HPDE6-E6E7 (cell line): Measurements from ENCODE around the gene FRMD3.
"Not testable (repeated sequence)": the region's sequence is repeated elsewhere in the genome, so short reads cannot be mapped to it uniquely, and the experiment has no call there.

Experiments used
- DNase-seq: peaks from one replicate; pipeline ENCODE4 v3.0.0; 2011; ENCODE audit warnings: missing footprints; ENCODE audit errors: extremely low spot score

Gene FRMD3

GRCh38 chr9:83392228-83392627 lies 146.0 kb downstream of the FRMD3 start:
- no peak for DNase-seq

GRCh38 chr9:83388346-83388745 lies 149.9 kb downstream of the FRMD3 start:
- DNase-seq: no peak

- DNase-seq: no peak
Measured at GRCh38 chr9:83387401-83388185, 150.6 kb downstream of the FRMD3 start.

- no peak for DNase-seq
Measured at GRCh38 chr9:83385317-83385716, 152.9 kb downstream of the FRMD3 start.

GRCh38 chr9:83384214-83384613 lies 154.0 kb downstream of the FRMD3 start:
- DNase-seq: no peak

- no peak for DNase-seq
Measured at GRCh38 chr9:83383034-83383433, 155.2 kb downstream of the FRMD3 start.

- DNase-seq: no peak
Measured at GRCh38 chr9:83382421-83382820, 155.8 kb downstream of the FRMD3 start.

- DNase-seq: no peak
Measured at GRCh38 chr9:83379045-83379444, 159.2 kb downstream of the FRMD3 start.

GRCh38 chr9:83372957-83373356 lies 165.2 kb downstream of the FRMD3 start:
- DNase-seq: no peak

- DNase-seq: no peak
Measured at GRCh38 chr9:83367326-83367725, 170.9 kb downstream of the FRMD3 start.

- no peak for DNase-seq
Measured at GRCh38 chr9:83362341-83362995, 175.7 kb downstream of the FRMD3 start.

- no peak for DNase-seq
Measured at GRCh38 chr9:83359039-83359438, 179.2 kb downstream of the FRMD3 start.

- DNase-seq: not testable (repeated sequence)
Measured at GRCh38 chr9:83358493-83358892, 179.7 kb downstream of the FRMD3 start.

GRCh38 chr9:83355729-83356151 lies 182.5 kb downstream of the FRMD3 start:
- no peak for DNase-seq

- no peak for DNase-seq
Measured at GRCh38 chr9:83355024-83355444, 183.2 kb downstream of the FRMD3 start.

- no peak for DNase-seq
Measured at GRCh38 chr9:83349031-83349430, 189.2 kb downstream of the FRMD3 start.

GRCh38 chr9:83346655-83347420 lies 191.4 kb downstream of the FRMD3 start:
- DNase-seq: no peak

GRCh38 chr9:83343366-83343999 lies 194.7 kb downstream of the FRMD3 start:
- DNase-seq: no peak

- no peak for DNase-seq
Measured at GRCh38 chr9:83342731-83343130, 195.5 kb downstream of the FRMD3 start.

- no peak for DNase-seq
Measured at GRCh38 chr9:83342006-83342405, 196.2 kb downstream of the FRMD3 start.

GRCh38 chr9:83340451-83340850 lies 197.8 kb downstream of the FRMD3 start:
- no peak for DNase-seq

- no peak for DNase-seq
Measured at GRCh38 chr9:83339435-83339834, 198.8 kb downstream of the FRMD3 start.
